NK-92 (cell line): Measurements from ENCODE around the gene RNF212B.
"Not testable (repeated sequence)": the region's sequence is repeated elsewhere in the genome, so short reads cannot be mapped to it uniquely, and the experiment has no call there.

Experiments used
- DNase-seq: peaks from one replicate; lab custom pipeline; 2025; ENCODE audit not compliant: unreplicated experiment; lab: John Stamatoyannopoulos, UW

The RNF212B gene

DNA sequence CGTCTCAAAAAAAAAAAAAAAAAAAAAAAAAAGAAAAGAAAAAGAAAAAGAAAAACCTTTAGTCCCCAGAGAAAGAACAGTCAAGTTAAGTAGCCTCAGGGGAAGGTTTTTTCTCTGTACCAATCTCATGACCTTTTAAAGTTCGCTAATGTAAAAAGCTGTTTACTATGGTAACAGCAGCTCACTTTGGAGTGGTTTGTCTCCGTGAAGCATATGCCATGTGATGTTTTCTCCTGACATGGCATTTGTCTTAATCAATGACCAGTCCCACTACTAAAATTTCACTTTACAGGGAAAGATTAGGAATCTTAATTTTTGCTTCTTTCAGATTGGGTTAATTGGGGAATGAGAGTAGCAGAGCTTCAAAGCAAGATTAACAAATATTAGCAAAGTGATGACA, 4.3 kb downstream of the RNF212B start:
- DNase-seq, result no peak

DNA sequence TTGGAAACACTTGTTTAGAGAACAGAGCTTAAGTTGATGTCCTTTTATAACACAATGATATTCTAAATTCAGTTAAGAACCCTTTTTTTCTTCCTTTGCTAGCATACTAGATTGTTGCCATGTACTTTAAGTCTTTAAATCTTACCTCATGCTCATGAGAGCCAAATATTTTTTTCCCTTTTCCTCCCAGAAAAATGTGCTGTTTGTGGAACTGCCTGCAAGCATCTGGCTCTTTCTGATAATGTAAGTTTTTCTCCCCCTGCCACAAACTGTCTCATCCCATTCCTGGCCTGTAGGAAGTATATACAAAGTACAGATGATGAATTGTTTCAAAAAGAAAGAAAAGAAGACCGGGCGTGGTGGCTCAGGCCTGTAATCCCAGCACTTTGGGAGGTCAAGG, 5.3 kb downstream of the RNF212B start:
- DNase-seq, result no peak

DNA sequence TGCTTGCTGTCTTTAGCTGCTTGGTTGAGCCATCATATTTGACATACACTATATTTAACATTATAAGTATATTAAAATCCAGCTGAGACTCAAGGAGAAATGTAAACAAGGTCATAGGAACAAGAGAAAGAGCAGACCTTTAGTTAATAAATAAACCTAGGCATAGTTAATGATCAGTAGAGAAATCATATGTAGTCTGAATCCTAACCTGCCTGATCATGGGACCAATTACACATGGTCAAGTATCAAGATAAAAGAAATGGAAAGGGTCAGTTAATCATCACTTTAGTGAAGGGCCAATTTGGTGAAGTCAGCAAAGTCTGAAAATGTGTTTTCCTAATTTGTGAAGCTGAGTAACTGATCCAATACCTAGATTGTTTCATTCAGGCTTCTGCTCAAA, 7.5 kb downstream of the RNF212B start:
- DNase-seq, result no peak

DNA sequence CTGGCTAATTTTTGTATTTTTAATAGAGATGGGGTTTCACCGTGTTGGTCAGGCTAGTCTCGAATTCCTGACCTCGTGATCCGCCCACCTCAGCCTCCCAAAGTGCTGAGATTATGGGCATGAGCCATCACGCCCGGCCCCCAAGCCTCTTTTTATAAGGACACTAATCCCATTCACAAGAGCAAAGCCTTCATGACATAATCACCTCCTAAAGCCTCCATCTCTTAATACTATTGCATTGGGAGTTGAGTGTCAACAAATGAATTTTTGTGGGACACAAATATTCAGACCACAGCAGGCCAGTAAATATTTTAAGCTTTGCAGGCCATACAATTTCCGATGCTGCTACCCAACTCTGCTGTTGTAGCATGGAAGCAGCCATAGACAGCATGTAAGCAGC, 10.9 kb downstream of the RNF212B start:
- no peak for DNase-seq

DNA sequence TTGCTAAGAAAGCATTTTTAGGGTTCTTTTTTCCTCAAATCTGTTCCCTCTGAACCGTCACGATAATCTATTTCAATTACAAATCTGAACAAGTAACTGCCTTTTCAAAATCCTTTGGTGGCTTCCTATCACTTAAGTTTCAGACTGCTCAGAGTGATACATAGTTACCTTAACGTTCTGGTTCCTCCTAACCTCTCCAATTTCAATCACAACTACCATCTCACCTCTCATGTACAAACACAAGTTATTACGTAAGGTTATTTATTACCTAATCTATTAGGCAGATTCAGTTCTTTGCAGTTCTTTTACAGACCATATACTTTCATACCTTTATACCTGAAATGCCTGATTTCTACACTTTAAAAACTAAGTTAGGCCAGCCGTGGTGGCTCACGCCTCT, 12.1 kb downstream of the RNF212B start:
- DNase-seq, result no peak

DNA sequence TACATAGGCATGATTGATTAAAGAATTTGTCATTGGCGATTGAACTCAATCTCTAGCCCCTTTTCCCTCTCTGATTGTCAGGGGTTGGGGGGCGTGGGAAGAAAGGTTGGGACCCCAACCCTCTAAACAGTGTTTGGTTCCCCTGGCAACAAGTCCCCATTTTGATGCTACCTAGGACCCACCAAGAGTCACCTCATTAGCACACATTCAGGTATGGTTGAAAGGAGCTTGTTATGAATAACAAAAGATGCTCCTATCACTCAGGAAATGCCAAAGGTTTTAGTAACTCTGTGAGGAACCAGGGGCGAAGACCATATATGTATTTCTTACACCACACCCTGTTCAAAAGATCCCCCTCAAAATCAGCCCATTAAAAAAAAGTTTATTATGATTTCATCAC, 14.3 kb downstream of the RNF212B start:
- no peak for DNase-seq

DNA sequence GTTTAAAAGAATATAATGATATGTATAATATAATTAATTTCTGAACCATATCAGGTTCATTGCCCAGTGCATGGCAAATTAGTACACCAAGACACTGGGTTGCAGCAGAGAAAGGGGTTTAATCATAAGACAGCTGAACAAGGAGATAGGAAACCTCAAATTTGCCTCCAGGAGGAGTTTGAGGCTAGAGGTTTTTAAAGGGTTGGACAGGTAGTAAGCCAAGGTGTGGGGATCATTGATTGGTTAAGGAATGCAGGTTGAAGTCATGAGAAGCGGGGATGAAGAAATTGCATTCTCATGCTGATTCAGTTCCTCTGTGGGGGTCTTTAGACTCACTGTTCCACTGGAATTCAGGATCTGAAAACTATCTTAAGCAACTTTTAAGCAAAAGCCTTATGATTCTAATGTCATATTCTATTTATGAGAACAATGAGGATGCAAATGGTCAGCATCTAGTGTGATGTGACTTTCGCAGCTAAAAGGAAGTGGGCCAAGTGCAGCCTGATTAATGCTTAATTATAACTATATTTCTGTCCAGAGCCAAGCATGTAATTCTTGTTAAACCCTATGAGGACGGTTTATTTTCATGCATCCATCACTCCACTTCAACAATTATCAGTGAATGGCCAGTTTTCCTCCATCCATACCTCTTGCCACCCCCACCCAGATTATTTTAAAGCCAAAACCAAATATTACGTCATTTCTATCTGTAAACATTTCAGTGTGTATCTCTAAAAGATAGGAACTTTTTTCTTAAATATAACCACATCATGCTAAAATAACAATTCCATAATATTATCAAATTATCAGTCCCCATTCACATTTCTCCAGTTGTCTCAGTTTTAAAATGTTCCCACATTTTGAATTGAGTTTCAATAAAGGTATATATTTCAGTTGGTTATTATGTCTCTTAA, 14.9 kb downstream of the RNF212B start:
- no peak for DNase-seq

DNA sequence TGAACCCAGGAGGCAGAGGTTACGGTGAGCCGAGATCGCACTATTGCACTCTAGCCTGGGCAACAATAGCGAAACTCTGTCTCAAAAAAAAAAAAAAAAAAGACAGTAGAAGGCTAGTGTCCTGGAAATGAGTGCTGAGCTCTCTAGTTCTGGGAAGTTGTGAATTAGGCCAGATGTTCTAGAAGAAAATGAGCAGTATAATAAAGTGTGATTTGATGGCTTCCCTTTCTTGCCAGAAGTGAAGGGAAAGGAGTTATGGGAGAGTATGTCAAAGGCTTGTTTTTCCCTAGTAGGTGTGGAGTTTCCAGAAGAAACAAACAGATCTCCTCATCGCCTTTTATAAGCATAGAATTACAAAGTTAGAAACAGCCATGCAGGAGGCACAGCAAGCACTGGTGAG, 20.5 kb downstream of the RNF212B start:
- no peak for DNase-seq

DNA sequence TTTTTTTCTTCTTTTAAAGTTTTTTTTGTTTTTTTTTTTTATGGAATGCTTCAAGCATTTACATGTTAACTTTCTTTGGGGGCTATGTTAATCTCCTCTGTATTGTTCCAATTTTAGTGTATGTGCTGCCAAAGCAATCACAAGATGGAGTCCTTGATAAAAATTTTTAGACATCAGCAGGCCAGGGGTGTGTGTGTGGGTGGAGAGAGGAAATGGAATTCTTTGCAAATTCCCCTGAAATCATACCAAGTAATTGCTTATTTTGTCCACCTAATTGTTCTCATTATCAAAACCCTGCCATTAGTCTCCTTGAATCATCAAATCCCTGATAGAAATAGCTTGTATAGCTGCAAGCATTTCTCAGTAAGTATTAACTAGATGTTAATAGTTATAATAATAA, 21.7 kb downstream of the RNF212B start:
- no peak for DNase-seq

DNA sequence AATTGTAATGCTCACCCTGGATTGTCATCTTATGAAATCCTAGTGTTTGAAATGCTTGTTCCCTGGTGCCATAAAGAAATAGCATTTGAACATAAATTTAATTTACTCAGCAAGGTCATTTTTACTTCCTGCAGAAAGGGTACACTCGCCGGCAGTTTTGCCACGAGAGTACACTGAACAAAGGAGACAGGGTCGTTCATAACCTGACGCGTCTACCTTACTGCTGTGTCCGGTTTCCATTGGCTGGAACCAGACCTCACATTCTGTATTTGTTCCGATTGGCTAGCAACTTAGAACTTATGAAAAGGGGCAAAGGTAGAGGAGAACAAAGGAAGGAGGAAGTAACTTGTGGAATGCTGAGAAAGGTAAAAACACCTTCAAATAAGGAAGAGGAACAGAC, 23.1 kb downstream of the RNF212B start:
- not testable (repeated sequence) for DNase-seq

DNA sequence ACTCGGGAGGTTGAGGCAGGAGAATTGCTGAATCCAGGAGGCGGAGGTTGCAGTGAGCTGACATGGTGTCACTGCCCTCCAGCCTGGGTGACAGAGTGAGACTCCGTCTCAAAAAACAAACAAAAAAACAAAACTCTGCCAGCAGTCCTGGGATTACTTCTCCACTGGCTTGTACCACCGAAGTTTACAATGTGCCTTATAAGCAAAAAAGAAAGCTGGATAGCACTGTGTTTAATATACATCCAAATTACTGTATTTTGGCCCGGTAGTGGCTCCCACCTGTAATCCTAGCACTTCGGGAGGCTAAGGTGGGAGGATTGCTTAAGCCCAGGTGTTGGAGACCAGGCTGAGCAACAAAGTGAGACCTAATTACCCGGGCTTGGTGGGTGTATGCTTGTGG, 31.5 kb downstream of the RNF212B start:
- DNase-seq, result no peak

DNA sequence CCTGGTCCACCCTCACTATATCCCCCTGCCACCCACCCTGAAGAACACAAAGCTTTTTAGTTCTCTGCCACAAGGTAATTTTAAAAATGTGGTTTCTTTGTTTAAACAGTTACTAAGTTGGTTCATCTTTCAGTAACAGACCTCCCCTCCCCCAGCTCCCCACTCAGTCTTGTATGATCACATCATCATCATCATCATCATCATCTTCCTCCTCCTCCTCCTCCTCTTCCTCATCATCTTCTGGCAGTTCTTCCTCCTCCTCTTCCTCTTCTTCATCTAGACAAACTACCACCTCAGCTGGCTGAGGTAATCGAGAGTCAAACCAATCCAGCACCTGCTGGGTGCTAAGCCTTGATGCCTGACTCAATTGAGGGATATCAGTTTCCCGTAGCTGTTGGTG, 37.7 kb downstream of the RNF212B start:
- DNase-seq, result no peak

DNA sequence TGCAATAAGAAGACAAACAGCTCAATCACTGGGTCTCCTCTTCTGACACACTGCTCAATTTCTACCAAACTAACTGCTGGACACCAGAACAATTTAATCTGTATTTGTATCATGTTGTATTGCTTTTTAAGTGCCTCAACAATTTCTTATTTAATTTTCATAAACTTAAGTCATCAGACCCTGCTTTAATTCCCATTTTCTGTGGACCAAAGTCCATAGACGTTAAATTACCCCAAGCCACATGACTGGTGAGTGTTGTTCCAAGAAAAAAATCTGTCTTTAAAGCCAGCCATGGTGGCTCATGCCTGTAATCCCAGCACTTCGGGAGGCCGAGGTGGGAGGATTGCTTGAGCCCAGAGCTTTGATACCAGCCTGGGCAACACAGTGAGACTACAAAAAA, 39.5 kb downstream of the RNF212B start:
- DNase-seq, result no peak

DNA sequence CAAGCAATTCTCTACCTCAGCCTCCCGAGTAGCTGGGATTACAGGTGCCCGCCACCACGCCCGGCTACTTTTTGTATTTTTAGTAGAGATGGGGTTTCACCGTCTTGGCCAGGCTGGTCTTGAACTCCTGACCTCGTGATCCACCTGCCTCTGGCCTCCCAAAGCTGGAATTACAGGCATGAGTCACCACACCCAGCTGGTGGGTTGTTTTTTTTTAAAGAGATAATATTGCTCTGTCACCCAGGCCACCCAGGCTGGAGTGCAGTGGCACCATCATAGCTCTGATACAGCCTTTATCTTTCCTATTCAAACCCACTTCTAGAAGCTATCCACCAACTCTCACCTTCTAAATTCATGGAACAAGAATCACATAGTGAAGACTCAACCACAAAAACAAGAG, 40.2 kb downstream of the RNF212B start:
- not testable (repeated sequence) for DNase-seq

DNA sequence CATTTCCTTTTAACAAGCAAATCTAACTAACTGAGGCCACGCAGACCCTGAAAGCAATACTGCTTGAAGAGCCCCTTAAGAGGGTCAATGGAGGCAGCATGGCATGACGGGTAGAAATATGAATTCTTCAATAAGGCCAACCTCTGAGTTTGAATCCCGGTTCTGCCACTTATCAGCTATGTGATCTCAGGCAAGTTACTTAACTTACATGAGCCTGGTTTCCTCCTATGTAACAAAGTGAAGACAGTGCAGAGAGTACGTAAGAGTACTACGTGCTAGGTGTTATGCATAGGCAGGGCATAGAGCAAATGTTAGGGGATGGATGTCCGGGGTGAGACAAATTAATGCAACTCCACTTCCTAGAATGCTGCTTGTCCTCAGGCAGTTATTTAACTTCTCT, 43.5 kb downstream of the RNF212B start:
- no peak for DNase-seq

DNA sequence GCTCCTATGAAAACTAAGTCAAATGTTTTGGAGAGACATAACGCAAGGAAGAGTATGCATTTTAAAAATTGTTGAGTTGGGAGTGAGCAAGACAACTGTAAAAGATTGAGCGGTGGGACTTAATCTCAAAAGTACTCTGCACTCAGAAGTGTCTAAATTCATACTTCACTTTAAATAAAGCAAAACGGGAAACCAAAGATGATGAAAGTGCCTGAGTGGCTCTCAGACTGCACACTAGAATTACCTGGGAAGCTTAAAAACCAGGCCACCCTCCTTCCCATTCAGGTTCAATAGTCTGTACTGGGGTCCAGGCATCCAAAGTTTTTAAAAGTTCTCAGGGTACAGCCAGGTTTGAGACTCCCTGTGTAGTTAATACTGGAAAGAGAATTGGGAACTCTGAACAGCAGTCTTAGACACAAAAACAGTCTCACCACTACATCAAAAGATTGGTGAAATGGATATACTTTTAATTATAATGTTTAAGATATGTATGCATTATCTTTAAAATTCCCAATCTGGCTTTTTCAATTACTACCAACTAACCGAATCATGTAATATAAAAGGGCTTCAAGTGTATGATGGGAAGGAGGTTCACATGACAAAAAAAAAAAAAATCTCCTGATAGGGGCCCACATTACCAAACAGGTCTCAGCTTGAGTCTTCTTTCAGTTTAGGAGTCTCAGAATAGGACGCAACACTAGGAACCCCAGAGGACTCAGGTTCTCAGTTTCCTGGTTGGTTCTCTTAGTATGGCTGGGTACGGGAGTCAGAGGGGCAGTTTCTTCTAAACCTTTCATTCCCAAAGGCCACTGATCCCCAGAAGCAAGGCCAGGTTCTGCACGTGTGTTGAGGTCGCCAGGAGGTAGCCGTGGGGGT, 47.2 kb downstream of the RNF212B start:
- DNase-seq, result no peak

DNA sequence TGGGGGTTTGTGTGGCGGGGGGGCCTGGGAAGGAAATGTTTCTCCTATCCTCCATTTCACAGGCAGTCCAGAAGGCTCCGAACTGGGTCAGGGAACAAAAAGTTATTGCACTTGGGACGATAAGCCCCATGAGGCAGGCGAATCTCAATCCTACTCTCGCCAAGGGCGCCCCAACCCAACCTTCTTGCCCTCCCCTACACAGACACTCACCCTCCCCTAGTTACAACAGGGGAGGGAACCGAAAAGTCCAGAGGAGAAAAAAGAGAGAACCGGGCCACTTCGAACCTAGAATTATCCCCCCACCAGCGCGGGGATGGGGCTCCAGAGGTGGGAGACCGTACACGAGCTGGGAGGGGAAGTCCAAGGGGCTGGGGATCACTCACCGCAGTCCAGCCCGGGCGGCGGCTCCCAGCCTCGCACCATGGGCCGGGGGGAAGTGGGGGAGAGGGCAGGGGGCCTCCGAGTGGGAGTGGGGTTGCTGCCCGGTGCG, 47.8 kb downstream of the RNF212B start:
- no peak for DNase-seq

DNA sequence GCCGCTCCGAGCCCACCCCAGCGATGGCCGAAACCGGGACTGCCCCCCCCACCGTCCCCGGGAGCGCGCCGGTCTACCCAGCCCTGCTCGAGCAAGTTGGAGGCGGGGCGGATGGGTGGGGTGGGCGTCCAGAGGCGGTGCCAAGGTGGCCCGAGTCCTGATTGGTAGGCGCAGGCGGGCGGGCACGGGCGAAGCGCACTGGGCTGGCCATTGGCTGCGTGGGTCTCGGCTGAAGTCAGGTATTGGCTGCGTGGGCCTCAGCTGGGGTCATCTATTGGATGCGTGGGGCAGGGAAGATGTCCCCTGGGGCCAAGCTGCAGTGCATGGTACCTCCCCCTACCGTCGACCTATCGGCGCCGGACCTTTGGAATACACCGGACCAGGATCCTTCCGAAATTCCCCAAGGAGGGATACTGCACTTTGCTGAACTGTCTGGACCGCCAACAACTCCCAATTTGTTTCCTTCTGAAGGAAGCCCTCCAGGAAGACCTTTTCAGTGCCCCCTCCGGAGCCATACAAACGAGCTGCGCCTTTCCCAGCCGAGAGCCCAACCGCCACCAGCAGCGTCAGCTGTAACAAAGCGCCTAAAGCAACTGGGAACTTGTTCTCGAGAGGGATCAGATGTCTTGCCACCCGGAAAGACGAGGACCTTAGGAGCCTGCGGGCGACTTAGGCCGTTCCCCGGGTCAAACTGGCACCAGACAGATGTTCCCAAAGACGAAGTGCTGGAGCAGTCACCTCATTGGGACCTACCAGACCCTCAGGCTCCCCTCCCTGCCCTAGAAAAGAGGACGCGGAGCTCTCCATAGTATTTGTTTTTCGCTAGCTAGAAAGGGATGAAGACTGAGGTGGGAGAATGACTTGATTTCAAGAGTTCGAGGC, 48.5 kb downstream of the RNF212B start, which contains the start of gene HOMEZ:
TSS of gene HOMEZ (minus strand) at position 113 of the 882 bp plus-strand sequence. CDS start 180 bp downstream, outside the sequence.
- DNase-seq, result peak; percentile 88

DNA sequence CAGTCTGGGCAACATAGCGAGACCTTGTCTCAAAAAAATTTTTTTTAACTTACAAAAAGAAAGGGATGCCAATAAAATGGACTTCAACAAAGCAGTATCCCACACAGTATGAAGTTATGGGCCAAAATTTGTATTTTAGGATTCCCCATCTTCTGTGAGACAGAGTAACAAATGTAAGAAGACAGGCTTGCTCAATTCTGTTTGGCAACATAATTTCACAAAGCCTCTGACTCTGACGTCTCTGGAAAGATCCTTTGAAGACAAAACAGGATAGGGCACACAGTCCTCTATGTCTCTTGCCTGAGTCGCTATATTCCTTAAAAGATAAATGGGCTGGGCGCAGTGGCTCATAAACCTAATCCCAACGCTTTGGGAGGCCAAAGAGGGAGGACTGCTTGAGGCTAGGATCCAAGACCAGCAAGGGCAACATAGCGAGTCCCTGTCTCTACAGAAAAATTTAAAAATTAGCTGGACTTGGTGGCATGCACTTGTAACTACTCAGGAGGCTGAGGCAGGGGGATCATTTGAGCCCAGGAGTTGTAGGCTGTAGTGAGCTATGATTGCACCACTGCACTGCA, 49.3 kb downstream of the RNF212B start:
- DNase-seq, result no peak
